HepG2 (cell line): Measurements from ENCODE around the gene DLL4. TPM values are rescaled to one million over a fixed set of nuclear protein-coding genes. Genes with fewer than 3 reads are reported as not detected.

ENCODE experiments used
- FOXM1 ChIP-seq: sonication (generic); formaldehyde crosslinking; IDR thresholded peaks from 2 replicates; pipeline ENCODE4 v1.5.0; 2020; ENCODE audit warnings: missing genetic modification reagents
- IRF9 ChIP-seq: sonication (generic); formaldehyde crosslinking; IDR thresholded peaks from 2 replicates; pipeline ENCODE4 v1.8.0; 2022; ENCODE audit warnings: missing genetic modification reagents, mild to moderate bottlenecking, borderline replicate concordance
- JARID2 ChIP-seq: sonication (generic); formaldehyde crosslinking; IDR thresholded peaks from 2 replicates; pipeline ENCODE4 v1.8.1; 2023; ENCODE audit warnings: missing genetic modification reagents, inconsistent platforms; ENCODE audit not compliant: insufficient replicate concordance
- ZNF407 ChIP-seq: sonication (generic); formaldehyde crosslinking; IDR thresholded peaks from one replicate; pipeline ENCODE4 v1.5.1; 2020; ENCODE audit warnings: mild to moderate bottlenecking, missing genetic modification reagents; ENCODE audit errors: not compliant biosample characterization
- ZNF580 ChIP-seq: IDR thresholded peaks from 2 replicates; pipeline ENCODE4 v1.6.1; 2016; ENCODE audit warnings: low read depth, borderline replicate concordance
- polyA plus RNA-seq, 8 experiments: library from polyadenylated mRNA; depleted of rRNA in 3 of 8; stranded (reverse) in 7 of 8; unstranded in 1 of 8; fragments of >200 nt; fragmentation: Illumina TruSeq in 4 of 8; extraction: Trizol in 4 of 8; gene quantifications; 2 replicates each; pipeline versions ENCODE4 v1.2.1 to v1.2.3, GENCODE V29; 2011 to 2016; ENCODE audit warnings: low read depth in 4 of 8, missing spikeins in 1 of 8, mixed read lengths in 1 of 8; ENCODE audit not compliant: insufficient read depth in 1 of 8
- total RNA-seq, 5 experiments: library from RNA; depleted of rRNA; stranded (reverse); fragments of >200 nt; fragmentation: Illumina TruSeq; extraction: Trizol; gene quantifications; 2 replicates each; pipeline ENCODE4 v1.2.3, GENCODE V29; 2016; ENCODE audit warnings: low read depth in 1 of 5

The DLL4 gene
- total and polyA plus RNA-seq, 2 of the 13 experiments (the other 11 are each of a cell fraction or from before 2014, with no cell fraction given): 0.20 to 0.25 TPM

- TF ChIP-seq ZNF580 (CRISPR knock-in tag) (no peak), IRF9 (no peak), FOXM1 (CRISPR knock-in tag) (no peak), ZNF407 (no peak), JARID2 (CRISPR knock-in tag) (no peak)
These were observed 3.7 kb downstream of the DLL4 start (continued) for GRCh38 chr15:40932649-40933516.
